Kidney epithelial cell (primary cell): Measurements from ENCODE around the gene UTP11. TPM values are rescaled to one million over a fixed set of nuclear protein-coding genes. Genes with fewer than 3 reads are reported as not detected.
A peak's percentile ranks its signal among the peaks of the same experiment; 100 is the strongest.

ENCODE experiments used
- DNase-seq: peaks from one replicate; pipeline ENCODE4 v3.0.0-alpha.2; 2010; ENCODE audit warnings: low read depth
- H3K27me3 ChIP-seq: 2 replicates; pipeline ENCODE4 v1.6.0; 2011; ENCODE audit warnings: low read length; ENCODE audit not compliant: control insufficient read depth, insufficient read depth
- H3K36me3 ChIP-seq: 2 replicates; pipeline ENCODE4 v1.5.1; 2011; ENCODE audit warnings: low read length; ENCODE audit not compliant: control insufficient read depth, insufficient read depth
- H3K4me3 ChIP-seq: 2 replicates; pipeline ENCODE4 v1.5.1; 2011; ENCODE audit warnings: low read depth, mild to moderate bottlenecking, control low read depth, low read length
- total RNA-seq: library from RNA; depleted of rRNA; stranded (reverse); fragments of >200 nt; gene quantifications from 2 replicates; pipeline ENCODE4 v1.2.3, GENCODE V29; 2015
- TF ChIP-seq, protein P1 (sequence below): IDR thresholded peaks from 2 replicates; pipeline ENCODE4 v1.5.1; 2011; ENCODE audit warnings: mild to moderate bottlenecking, moderate library complexity, low read length, control low read depth, inconsistent platforms; ENCODE audit not compliant: insufficient read depth, poor library complexity, severe bottlenecking

The UTP11 gene
- total RNA-seq, 1 donor from 2014 or later, result 62.3 TPM

DNA sequence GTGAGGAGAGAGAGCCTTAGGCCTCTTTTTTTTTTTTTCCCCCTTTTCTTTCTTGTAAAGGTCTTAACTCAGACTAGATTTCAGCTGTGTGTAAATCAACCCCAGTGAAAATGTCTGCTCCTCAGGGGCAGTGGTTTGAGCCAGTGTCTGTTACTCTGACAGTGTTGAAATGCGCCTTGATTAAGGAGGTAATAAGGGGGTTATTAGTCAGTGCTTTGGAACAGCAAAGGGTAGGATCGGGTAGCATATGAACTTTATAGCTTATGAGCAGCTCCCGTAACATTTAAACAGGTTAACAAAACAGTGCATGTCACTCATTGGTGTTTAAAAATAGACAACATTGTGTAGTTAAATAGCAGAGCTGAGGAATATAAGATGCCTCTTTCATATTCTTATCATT lies 10.3 kb downstream of the UTP11 start:
- TF ChIP-seq, protein P1, sequence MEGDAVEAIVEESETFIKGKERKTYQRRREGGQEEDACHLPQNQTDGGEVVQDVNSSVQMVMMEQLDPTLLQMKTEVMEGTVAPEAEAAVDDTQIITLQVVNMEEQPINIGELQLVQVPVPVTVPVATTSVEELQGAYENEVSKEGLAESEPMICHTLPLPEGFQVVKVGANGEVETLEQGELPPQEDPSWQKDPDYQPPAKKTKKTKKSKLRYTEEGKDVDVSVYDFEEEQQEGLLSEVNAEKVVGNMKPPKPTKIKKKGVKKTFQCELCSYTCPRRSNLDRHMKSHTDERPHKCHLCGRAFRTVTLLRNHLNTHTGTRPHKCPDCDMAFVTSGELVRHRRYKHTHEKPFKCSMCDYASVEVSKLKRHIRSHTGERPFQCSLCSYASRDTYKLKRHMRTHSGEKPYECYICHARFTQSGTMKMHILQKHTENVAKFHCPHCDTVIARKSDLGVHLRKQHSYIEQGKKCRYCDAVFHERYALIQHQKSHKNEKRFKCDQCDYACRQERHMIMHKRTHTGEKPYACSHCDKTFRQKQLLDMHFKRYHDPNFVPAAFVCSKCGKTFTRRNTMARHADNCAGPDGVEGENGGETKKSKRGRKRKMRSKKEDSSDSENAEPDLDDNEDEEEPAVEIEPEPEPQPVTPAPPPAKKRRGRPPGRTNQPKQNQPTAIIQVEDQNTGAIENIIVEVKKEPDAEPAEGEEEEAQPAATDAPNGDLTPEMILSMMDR, result no peak
- Histone ChIP-seq H3K36me3 (no peaks in the 10 kb centered on the region), H3K27me3 (no peaks in the 10 kb centered on the region)

DNA sequence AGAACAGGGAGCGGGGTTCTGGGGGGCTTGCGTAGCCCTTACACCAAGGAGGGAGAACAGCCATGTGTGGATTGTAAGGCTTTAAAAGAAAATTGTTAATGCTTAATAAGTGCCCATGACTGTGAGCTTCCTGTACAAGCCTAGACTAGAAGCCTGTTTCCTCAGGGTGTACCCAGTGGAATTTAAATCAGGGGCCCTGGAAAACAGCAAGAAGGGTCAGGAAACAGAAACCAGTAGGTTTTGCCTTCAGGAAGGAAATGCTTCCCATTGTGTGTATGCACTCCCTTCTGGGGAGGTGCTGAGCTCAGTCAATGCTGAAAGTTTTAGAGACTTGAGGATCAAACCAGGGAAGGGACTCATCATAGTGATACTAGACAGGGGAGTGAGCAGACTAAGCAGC lies 12.7 kb downstream of the UTP11 start:
- no peak for DNase-seq
- no peaks in the 10 kb centered on the region for H3K27me3 ChIP-seq
- no peaks in the 10 kb centered on the region for H3K36me3 ChIP-seq
- TF ChIP-seq, protein P1, result no peak
- H3K4me3 ChIP-seq, result no peak overlapping the region

More for the DNA sequence above, 10.3 kb downstream of the UTP11 start:
- no peak overlapping the region for H3K4me3 ChIP-seq
- DNase-seq, result no peak

DNA sequence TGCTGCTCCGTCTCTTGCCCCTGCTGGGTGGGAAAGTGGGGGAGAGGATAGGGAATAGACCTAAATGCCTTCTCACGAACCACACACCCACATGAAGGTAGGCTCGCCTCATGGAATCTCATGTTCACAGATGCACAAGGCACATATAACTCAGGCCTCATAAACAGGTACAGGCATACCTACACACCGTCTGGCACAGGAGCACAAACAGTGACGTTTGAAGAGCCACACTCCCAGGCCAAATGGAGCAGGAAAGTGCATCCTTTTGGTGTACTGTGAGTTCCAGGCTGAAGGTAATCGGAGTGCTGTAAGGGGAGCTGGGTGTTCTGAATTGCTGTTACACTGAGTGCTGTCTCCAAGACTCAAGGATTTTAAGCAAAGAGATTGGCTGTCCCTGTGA lies 13.1 kb downstream of the UTP11 start:
- TF ChIP-seq, protein P1, result no peak
- Histone ChIP-seq H3K4me3 (no peak overlapping the region), H3K36me3 (no peaks in the 10 kb centered on the region), H3K27me3 (no peaks in the 10 kb centered on the region)
- DNase-seq, result no peak

DNA sequence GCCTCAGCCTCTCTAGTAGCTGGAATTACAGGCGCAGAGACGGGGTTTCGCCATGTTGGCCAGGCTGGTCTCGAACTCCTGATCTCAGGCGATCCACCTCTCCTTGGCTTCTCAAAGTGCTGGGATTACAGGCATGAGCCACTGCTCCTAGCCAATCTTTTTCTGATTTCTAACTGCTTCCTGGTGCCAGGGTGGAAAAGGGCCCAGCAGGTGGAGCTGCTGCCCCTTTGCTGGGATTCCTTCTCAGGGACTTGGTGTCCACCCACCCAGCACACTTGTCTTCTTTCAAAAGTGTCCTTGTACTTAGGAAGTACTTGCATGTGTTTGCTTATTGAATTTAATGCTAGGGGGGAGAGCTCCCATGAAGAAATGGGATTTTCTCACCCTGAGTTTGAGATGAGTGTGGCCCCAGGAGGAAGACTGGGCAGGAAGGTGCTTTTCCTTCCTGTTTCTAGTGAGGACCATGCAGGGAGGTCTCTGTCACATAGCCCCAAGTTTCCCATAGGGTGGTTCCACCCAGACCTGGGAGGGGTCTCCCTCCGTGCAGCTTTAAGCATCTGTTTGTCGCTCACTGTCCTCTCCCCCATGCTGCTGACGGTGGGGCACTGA lies 14.2 kb downstream of the UTP11 start:
- H3K4me3 ChIP-seq, result no peak overlapping the region
- no peak for DNase-seq
- TF ChIP-seq, protein P1, result peak; percentile 88
- no peaks in the 10 kb centered on the region for H3K36me3 ChIP-seq
- H3K27me3 ChIP-seq, result no peaks in the 10 kb centered on the region

DNA sequence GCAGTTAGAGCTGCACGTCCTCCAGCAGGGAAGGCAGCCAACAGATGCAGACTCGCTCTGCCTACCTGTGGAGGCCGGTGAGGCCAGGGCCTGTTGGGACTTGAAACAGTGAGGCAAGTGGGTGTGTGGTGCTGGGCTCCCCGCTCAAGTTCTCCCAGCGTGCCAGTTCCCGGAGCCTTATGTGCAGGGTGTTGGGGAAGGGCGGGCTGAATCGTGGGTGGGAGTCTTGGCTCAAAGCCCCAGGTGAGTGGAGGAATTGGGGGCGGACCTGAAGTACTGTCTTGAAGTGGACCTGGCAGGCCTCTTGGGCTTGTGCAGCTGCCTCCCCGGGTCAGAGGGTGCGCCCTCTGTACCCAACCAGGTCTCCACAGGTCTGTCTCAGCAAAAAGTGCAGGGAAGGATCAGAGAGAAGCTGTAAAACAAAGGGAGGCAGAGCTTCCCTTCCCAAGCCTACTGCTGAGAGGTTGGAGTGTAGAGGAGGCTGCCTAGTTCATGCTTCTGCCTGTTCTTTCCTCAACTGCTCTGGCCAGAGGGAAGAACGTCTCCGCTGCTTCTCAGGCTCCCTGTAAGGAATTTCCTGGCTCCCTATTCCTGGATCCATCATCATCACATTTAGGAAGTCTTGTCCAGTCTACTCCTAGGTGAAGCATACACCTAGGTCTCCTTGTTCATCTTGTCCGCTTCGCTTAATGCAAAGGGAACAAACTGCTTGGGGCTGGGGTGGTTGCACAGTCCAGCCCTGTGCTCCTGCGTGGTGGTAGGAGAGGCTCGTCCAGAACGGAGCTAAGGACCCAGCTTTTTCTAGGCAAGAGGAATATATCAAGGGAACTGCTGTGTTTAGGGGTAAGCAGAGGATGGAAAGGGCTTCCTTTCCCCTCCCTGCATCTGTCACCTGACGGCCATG lies 14.9 kb downstream of the UTP11 start:
- Histone ChIP-seq H3K27me3 (no peaks in the 10 kb centered on the region), H3K36me3 (no peaks in the 10 kb centered on the region), H3K4me3 (no peak overlapping the region)
- DNase-seq, result no peak
- TF ChIP-seq, protein P1, result no peak
